Upper lobe of right lung (tissue), 1 donor: Measurements from ENCODE around the gene RHOU. TPM values are rescaled to one million over a fixed set of nuclear protein-coding genes. Genes with fewer than 3 reads are reported as not detected.

ENCODE experiments used
- ATAC-seq: fragments of 200-7000 bp; cut with Tn5 transposase; one replicate; pipeline ENCODE4 v1.9.1; 2020; ENCODE audit warnings: mild to moderate bottlenecking, moderate library complexity
- DNase-seq: peaks from one replicate; pipeline ENCODE4 v3.0.0-alpha.2; 2020
- H3K27ac ChIP-seq: fragments of 200-600 bp; one replicate; pipeline ENCODE4 v1.8.0; 2022
- H3K27me3 ChIP-seq: fragments of 200-600 bp; one replicate; pipeline ENCODE4 v1.8.0; 2022; ENCODE audit warnings: mild to moderate bottlenecking
- H3K36me3 ChIP-seq: fragments of 200-600 bp; one replicate; pipeline ENCODE4 v1.8.0; 2022
- H3K4me1 ChIP-seq: fragments of 200-600 bp; one replicate; pipeline ENCODE4 v1.8.0; 2022
- H3K4me3 ChIP-seq: fragments of 200-600 bp; one replicate; pipeline ENCODE4 v1.8.0; 2022; ENCODE audit warnings: mild to moderate bottlenecking
- H3K9me3 ChIP-seq: fragments of 200-600 bp; one replicate; pipeline ENCODE4 v1.8.0; 2022
- intact Hi-C: fragments of 100-400 bp; cut with DNase I; formaldehyde crosslinking; loops from one replicate; pipeline ENCODE4 v1.11.0; 2022
- total RNA-seq: library from RNA; stranded (reverse); fragmentation: NEBNext Ultra II Directional; extraction: Animal tissue kit (Norgen Biotek cat#: 25700); gene quantifications from one replicate; pipeline ENCODE4 v1.2.1, GENCODE V29; 2021
- TF ChIP-seq, protein P1 (sequence below): fragments of 200-600 bp; IDR thresholded peaks from one replicate; pipeline ENCODE4 v1.8.0; 2022; ENCODE audit warnings: antibody characterized with exemption
- donor health status: DM: no; HTN: yes; CAD: no; lungs with severe emphysema.

RHOU gene
- total RNA-seq, 1 donor from 2014 or later, result 21.0 TPM

GRCh38 chr1:228732426-228732825 lies 2.9 kb upstream of the RHOU start:
- intact Hi-C loops, result no loop called here
- no peaks in the 10 kb centered on the region for H3K27me3 ChIP-seq
- H3K27ac ChIP-seq, result no peak overlapping the region
- H3K4me1 ChIP-seq, result peaks cover 8% of the 10 kb centered on the region
- no peak overlapping the region for H3K4me3 ChIP-seq
- no peaks in the 10 kb centered on the region for H3K36me3 ChIP-seq
- ATAC-seq, result no peak
- no peak for DNase-seq
- H3K9me3 ChIP-seq, result no peaks in the 10 kb centered on the region
- TF ChIP-seq, protein P1, sequence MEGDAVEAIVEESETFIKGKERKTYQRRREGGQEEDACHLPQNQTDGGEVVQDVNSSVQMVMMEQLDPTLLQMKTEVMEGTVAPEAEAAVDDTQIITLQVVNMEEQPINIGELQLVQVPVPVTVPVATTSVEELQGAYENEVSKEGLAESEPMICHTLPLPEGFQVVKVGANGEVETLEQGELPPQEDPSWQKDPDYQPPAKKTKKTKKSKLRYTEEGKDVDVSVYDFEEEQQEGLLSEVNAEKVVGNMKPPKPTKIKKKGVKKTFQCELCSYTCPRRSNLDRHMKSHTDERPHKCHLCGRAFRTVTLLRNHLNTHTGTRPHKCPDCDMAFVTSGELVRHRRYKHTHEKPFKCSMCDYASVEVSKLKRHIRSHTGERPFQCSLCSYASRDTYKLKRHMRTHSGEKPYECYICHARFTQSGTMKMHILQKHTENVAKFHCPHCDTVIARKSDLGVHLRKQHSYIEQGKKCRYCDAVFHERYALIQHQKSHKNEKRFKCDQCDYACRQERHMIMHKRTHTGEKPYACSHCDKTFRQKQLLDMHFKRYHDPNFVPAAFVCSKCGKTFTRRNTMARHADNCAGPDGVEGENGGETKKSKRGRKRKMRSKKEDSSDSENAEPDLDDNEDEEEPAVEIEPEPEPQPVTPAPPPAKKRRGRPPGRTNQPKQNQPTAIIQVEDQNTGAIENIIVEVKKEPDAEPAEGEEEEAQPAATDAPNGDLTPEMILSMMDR, result no peak

- H3K27ac ChIP-seq, result no peak overlapping the region
- no peak overlapping the region for H3K4me3 ChIP-seq
- DNase-seq, result no peak
- intact Hi-C loops, result no loop called here
- no peaks in the 10 kb centered on the region for H3K36me3 ChIP-seq
- H3K9me3 ChIP-seq, result no peaks in the 10 kb centered on the region
- ATAC-seq, result no peak
- TF ChIP-seq, protein P1, result no peak
- H3K27me3 ChIP-seq, result no peaks in the 10 kb centered on the region
- H3K4me1 ChIP-seq, result peaks cover 20% of the 10 kb centered on the region
Measured at GRCh38 chr1:228733576-228733975, 1.7 kb upstream of the RHOU start.

DNA sequence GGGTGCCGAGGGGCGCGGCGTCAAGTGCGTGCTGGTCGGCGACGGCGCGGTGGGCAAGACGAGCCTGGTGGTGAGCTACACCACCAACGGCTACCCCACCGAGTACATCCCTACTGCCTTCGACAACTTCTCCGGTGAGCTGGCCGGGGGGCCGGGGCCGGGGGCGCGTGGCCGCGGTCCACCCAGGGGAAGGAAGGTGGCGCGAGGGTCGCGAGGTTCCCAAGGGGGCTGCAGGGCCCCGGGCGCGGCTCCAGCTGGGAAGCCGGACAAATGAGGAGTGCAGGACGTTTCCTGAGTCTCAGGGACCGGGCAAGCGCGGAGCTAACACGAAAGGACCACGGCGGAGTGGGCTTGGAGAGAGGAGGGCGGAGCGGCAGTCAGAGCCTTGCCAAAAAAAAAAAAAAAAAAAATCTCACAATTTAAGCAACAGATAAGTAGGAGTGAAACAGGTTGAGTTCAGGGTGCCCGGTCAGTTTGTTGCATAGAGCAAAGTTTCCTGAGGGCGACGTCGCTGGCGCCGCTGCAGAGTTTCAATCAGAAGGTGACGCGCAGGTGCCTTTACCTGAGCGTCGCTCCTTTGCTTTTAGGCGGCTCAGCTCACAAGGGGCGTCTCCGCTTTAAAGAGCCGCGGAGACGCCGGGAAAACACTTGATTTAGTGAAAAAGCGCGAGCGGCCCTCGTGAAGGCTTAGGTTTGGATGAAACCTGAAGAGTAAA lies 750 bp downstream of the RHOU start:
- ATAC-seq (peak; percentile 46), DNase-seq (peak; percentile 79)
- H3K27ac ChIP-seq, result peak overlapping the region; percentile 89
- no peaks in the 10 kb centered on the region for H3K27me3 ChIP-seq
- TF ChIP-seq, protein P1, result no peak
- no peaks in the 10 kb centered on the region for H3K36me3 ChIP-seq
- intact Hi-C loops, result no loop called here
- H3K9me3 ChIP-seq, result no peaks in the 10 kb centered on the region
- peaks cover 35% of the 10 kb centered on the region for H3K4me1 ChIP-seq
- H3K4me3 ChIP-seq, result peak overlapping the region; percentile 77

DNA sequence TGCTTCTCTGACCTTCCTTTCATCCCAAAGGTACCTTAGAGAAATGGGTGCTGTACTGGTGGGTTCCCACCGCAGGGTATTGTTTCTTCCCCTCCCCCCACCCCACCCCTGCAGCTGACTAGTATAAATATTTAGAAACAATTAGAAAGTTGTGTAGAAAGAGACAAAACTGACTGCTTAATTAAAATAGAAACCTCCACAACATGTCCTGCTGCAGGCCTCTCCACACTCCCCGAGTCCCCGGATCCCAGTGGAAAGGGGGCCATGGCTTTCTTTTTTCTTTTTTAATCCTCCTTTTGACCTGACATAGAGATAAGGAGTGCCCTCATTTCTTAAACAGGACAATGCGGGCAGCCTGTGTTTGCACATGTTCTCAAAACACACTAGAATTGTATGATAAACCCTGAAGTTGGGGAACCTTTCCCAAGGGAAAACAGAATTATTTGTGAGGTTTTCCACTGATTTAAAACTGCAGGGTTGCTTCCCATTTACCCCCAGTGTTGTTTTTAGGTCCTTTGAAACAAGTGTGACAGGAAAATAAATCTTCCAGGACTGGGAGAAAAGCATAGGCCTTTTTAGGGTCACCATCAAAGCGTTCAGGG lies 1.7 kb downstream of the RHOU start:
- TF ChIP-seq, protein P1, result no peak
- ATAC-seq (no peak), DNase-seq (no peak)
- peak overlapping the region; percentile 89 for H3K27ac ChIP-seq
- H3K36me3 ChIP-seq, result no peaks in the 10 kb centered on the region
- no peaks in the 10 kb centered on the region for H3K9me3 ChIP-seq
- peaks cover 35% of the 10 kb centered on the region for H3K4me1 ChIP-seq
- intact Hi-C loops, result no loop called here
- H3K4me3 ChIP-seq, result peak overlapping the region; percentile 77
- no peaks in the 10 kb centered on the region for H3K27me3 ChIP-seq

GRCh38 chr1:228737601-228738041 lies 2.3 kb downstream of the RHOU start:
- H3K4me1 ChIP-seq, result peaks cover 35% of the 10 kb centered on the region
- intact Hi-C loops, result no loop called here

More at GRCh38 chr1:228737601-228738041, 2.3 kb downstream of the RHOU start:
- DNase-seq (no peak), ATAC-seq (no peak)
- Histone ChIP-seq H3K27me3 (no peaks in the 10 kb centered on the region), H3K4me3 (peak overlapping the region; percentile 77), H3K27ac (peak overlapping the region; percentile 89), H3K9me3 (no peaks in the 10 kb centered on the region), H3K36me3 (no peaks in the 10 kb centered on the region)
- TF ChIP-seq, protein P1, result no peak
